ENCODE measurements around the gene DIRAS3.
"Not testable (repeated sequence)": the region's sequence is repeated elsewhere in the genome, so short reads cannot be mapped to it uniquely, and the experiment has no call there.

The DIRAS3 gene

GRCh38 chr1:68028566-68028965 lies 21.9 kb downstream of the DIRAS3 start:
- H4K20me1 ChIP-seq = no peaks in the 10 kb centered on the region
- H3K4me3 ChIP-seq = no peak overlapping the region
- no peaks in the 10 kb centered on the region for H3K36me3 ChIP-seq
- no peak for TF ChIP-seq Cebpa-rat (IDR thresholded peaks at IDR 0.05)
- no peak overlapping the region for H3K9ac ChIP-seq
- H3K4me2 ChIP-seq = no peak overlapping the region
- H3K27ac ChIP-seq = no peak overlapping the region
- no peaks in the 10 kb centered on the region for H3K4me1 ChIP-seq
- H3K27me3 ChIP-seq = no peaks in the 10 kb centered on the region
- no peaks in the 10 kb centered on the region for H3K9me3 ChIP-seq

DNA sequence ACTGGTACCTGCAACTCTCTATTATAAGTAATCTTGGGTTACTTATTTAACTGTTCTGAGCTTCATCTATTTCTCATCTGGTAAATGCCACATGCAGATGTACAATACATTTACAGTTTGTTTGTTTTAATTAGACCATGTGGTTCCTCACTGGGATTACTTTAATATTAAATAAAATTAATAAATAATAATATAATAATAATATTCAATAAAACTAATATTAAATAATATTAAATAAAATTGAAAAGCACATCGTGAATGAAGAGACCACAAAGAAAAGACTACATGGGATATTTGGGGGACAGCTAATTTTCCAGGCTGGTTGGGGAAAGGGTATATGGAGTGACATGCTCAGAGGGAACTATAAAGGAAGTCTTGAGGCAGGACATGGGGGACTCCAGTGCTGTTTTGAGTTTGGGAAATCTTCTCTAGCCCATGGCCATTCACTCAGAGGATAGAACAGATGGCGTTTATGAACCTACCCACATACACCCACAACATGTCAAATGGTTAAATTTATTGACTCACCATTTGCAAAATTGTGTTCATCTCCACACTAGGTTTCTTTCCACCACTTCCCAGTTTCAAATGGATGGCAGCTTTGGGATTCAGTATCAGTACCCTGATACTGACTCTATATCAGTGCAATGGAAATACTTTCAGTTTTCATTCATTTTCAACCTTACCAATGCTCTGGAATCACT lies 25.6 kb downstream of the DIRAS3 start:
- H4K20me1 ChIP-seq = no peaks in the 10 kb centered on the region
- TF ChIP-seq Cebpa-rat (IDR thresholded peaks at IDR 0.05) = no peak
- no peaks in the 10 kb centered on the region for H3K36me3 ChIP-seq
- H3K27me3 ChIP-seq = no peaks in the 10 kb centered on the region
- H3K4me2 ChIP-seq = no peak overlapping the region
- no peaks in the 10 kb centered on the region for H3K4me1 ChIP-seq
- no peaks in the 10 kb centered on the region for H3K9me3 ChIP-seq
- H3K27ac ChIP-seq = no peak overlapping the region
- no peak overlapping the region for H3K9ac ChIP-seq
- H3K4me3 ChIP-seq = no peak overlapping the region

GRCh38 chr1:68016381-68016780 lies 34.0 kb downstream of the DIRAS3 start:
- H3K27ac ChIP-seq = no peak overlapping the region
- H3K27me3 ChIP-seq = no peaks in the 10 kb centered on the region
- H3K4me2 ChIP-seq = no peak overlapping the region
- no peak overlapping the region for H3K9ac ChIP-seq
- H4K20me1 ChIP-seq = no peaks in the 10 kb centered on the region
- TF ChIP-seq Cebpa-rat (IDR thresholded peaks at IDR 0.05) = no peak
- H3K36me3 ChIP-seq = no peaks in the 10 kb centered on the region
- no peak overlapping the region for H3K4me3 ChIP-seq
- no peaks in the 10 kb centered on the region for H3K9me3 ChIP-seq
- peaks cover 12% of the 10 kb centered on the region; the same call in 1 of the 2 replicates for H3K4me1 ChIP-seq

GRCh38 chr1:68015971-68016370 lies 34.5 kb downstream of the DIRAS3 start:
- Histone ChIP-seq H3K27ac (no peak overlapping the region), H3K4me1 (peaks cover 12% of the 10 kb centered on the region; the same call in 1 of the 2 replicates), H3K27me3 (no peaks in the 10 kb centered on the region), H3K36me3 (no peaks in the 10 kb centered on the region), H3K9ac (no peak overlapping the region), H4K20me1 (no peaks in the 10 kb centered on the region), H3K4me2 (no peak overlapping the region), H3K4me3 (no peak overlapping the region), H3K9me3 (no peaks in the 10 kb centered on the region)
- TF ChIP-seq Cebpa-rat (IDR thresholded peaks at IDR 0.05) = no peak

DNA sequence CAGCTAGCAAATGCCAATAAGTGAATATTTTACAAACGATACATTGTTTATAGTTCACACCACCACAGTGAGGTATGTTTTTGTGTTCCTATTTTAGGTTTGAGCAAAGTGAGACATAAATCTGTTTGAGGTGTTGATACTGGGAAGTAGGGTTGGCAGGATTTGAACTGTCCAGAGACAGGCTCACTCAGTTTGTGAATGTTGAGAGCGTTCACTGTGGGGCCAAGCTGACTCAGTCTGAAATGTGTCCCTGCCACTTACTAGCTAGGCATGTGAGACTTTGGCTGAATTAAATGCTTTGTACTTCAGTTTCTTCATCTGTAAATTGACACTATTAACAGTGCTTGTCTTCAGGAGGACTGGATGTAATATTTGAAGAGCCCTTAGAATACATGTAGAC lies 35.1 kb downstream of the DIRAS3 start:
- Histone ChIP-seq H3K27ac (no peak overlapping the region), H3K4me3 (no peak overlapping the region), H3K9ac (no peak overlapping the region), H3K27me3 (no peaks in the 10 kb centered on the region), H3K36me3 (no peaks in the 10 kb centered on the region), H3K4me2 (no peak overlapping the region), H3K4me1 (peaks cover 12% of the 10 kb centered on the region; the same call in 1 of the 2 replicates), H3K9me3 (no peaks in the 10 kb centered on the region), H4K20me1 (no peaks in the 10 kb centered on the region)
- TF ChIP-seq Cebpa-rat (IDR thresholded peaks at IDR 0.05) = no peak

GRCh38 chr1:68013351-68013750 lies 37.1 kb downstream of the DIRAS3 start:
- Histone ChIP-seq H3K9me3 (no peaks in the 10 kb centered on the region), H4K20me1 (no peaks in the 10 kb centered on the region), H3K36me3 (no peaks in the 10 kb centered on the region), H3K27ac (no peak overlapping the region), H3K4me1 (peaks cover 12% of the 10 kb centered on the region; the same call in 1 of the 2 replicates), H3K4me3 (no peak overlapping the region), H3K27me3 (no peaks in the 10 kb centered on the region), H3K4me2 (peak overlapping the region; percentile 6), H3K9ac (no peak overlapping the region)
- no peak for TF ChIP-seq Cebpa-rat (IDR thresholded peaks at IDR 0.05)

DNA sequence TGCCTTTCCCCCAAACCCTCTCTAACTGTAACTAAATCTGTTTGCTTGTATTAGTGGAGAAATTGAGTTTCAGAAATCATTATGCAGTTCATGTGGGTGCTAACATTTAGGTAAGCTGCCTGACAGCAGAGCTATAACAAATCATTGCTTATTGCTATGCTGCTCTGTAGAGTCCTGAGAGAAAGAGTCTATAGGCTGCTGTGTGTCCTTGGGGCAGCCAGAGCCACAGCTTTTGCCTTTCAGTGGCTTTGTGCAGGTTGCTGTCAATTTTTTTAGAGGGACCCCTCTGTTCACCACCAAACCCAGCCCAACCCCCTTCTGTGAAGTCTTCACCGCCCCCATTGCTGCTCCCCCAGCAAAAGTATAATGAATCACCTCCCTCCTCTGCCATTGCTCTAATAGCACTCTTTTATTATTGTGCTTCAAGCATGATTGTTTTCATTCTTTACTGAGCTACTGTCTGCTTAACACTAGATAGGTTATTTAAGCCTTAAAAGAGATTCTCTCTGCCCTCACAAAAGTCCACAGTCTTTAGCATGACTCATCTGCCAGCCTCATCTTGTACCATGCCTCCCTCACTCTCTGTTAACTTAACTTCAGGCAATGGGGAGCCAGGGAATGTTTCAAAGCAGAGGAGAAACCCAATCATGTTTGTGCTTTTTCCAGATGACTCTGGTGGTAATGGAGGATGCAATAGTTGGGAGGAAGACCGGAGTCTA lies 38.6 kb downstream of the DIRAS3 start:
- no peak for TF ChIP-seq Cebpa-rat (IDR thresholded peaks at IDR 0.05)

DNA sequence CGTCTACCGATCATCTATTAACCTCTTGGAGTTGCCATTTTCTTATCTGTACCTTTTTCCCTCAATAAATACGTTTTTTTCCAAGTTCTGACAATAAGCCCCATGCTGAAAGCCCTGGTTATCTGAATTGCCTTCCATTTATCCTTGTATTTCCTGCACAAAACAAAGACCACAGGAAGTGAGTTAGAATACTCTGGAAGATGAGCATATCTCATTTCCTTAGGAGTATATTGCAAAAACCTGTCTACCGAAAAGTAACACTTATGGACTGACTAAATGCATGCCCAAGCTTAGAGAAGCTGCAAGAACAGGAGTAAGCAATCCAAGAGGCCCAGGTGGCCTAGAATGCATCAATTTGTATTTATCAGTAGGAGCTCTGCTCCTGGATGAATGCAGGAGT lies 39.9 kb downstream of the DIRAS3 start:
- no peak overlapping the region for H3K27ac ChIP-seq
- H3K36me3 ChIP-seq = no peaks in the 10 kb centered on the region
- no peak overlapping the region for H3K9ac ChIP-seq
- H4K20me1 ChIP-seq = no peaks in the 10 kb centered on the region
- no peaks in the 10 kb centered on the region for H3K9me3 ChIP-seq
- H3K4me1 ChIP-seq = peaks cover 12% of the 10 kb centered on the region; the same call in 1 of the 2 replicates
- no peak for TF ChIP-seq Cebpa-rat (IDR thresholded peaks at IDR 0.05)
- H3K4me3 ChIP-seq = no peak overlapping the region
- H3K4me2 ChIP-seq = no peak overlapping the region
- H3K27me3 ChIP-seq = no peaks in the 10 kb centered on the region

More for the DNA sequence above, 38.6 kb downstream of the DIRAS3 start:
- no peak overlapping the region for H3K9ac ChIP-seq
- H3K36me3 ChIP-seq = no peaks in the 10 kb centered on the region
- H3K27me3 ChIP-seq = no peaks in the 10 kb centered on the region
- no peak overlapping the region for H3K27ac ChIP-seq
- peaks cover 12% of the 10 kb centered on the region; the same call in 1 of the 2 replicates for H3K4me1 ChIP-seq
- no peaks in the 10 kb centered on the region for H3K9me3 ChIP-seq
- no peak overlapping the region for H3K4me3 ChIP-seq
- H3K4me2 ChIP-seq = no peak overlapping the region
- H4K20me1 ChIP-seq = no peaks in the 10 kb centered on the region

GRCh38 chr1:68010090-68010489 lies 40.3 kb downstream of the DIRAS3 start:
- Histone ChIP-seq H3K4me1 (peaks cover 12% of the 10 kb centered on the region; the same call in 1 of the 2 replicates), H3K4me3 (no peak overlapping the region), H3K9ac (no peak overlapping the region), H3K4me2 (no peak overlapping the region), H3K9me3 (no peaks in the 10 kb centered on the region), H3K36me3 (no peaks in the 10 kb centered on the region), H4K20me1 (no peaks in the 10 kb centered on the region), H3K27me3 (no peaks in the 10 kb centered on the region), H3K27ac (no peak overlapping the region)
- no peak for TF ChIP-seq Cebpa-rat (IDR thresholded peaks at IDR 0.05)

DNA sequence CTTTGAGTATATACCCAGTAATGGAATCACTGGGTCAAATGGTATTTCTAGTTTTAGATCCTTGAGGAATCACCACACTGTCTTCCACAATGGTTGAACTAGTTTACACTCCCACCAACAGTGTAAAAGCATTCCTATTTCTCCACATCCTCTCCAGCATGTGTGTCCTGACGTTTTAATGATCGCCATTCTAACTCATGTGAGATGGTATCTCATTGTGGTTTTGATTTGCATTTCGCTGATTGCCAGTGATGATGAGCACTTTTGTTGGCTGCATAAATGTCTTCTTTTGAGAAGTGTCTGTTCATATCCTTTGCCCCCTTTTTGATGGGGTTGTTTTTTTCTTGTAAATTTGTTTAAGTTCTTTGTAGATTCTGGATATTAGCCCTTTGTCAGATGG lies 46.8 kb downstream of the DIRAS3 start:
- not testable (repeated sequence) for H4K20me1 ChIP-seq, H3K27ac ChIP-seq, H3K36me3 ChIP-seq, H3K9ac ChIP-seq, H3K4me3 ChIP-seq, H3K27me3 ChIP-seq, H3K4me1 ChIP-seq, H3K4me2 ChIP-seq
- H3K9me3 ChIP-seq = peaks cover 22% of the 10 kb centered on the region
